PFSK-1 (cell line): ENCODE measurements around the gene VARS1.

Source experiments
- POLR2AphosphoS5 ChIP-seq: IDR thresholded peaks from 2 replicates; pipeline ENCODE4 v1.6.1; 2012; ENCODE audit warnings: low read depth, mild to moderate bottlenecking, control low read depth, low read length, moderate library complexity
- TF ChIP-seq, protein P1 (sequence below), 2 experiments: IDR thresholded peaks; 2 replicates each; pipeline versions ENCODE4 v1.6.1 to v1.8.0; 2011 to 2012; ENCODE audit warnings: low read depth in 2 of 2, low read length in 2 of 2, control low read depth in 1 of 2, inconsistent platforms in 1 of 2, mild to moderate bottlenecking in 1 of 2, moderate library complexity in 1 of 2; ENCODE audit not compliant: insufficient read depth in 1 of 2

DNA sequence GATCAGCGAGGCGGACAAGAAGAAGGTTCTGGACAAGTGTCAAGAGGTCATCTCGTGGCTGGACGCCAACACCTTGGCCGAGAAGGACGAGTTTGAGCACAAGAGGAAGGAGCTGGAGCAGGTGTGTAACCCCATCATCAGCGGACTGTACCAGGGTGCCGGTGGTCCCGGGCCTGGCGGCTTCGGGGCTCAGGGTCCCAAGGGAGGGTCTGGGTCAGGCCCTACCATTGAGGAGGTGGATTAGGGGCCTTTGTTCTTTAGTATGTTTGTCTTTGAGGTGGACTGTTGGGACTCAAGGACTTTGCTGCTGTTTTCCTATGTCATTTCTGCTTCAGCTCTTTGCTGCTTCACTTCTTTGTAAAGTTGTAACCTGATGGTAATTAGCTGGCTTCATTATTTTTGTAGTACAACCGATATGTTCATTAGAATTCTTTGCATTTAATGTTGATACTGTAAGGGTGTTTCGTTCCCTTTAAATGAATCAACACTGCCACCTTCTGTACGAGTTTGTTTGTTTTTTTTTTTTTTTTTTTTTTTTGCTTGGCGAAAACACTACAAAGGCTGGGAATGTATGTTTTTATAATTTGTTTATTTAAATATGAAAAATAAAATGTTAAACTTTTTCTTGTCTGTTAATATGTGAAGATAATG lies 34.2 kb upstream of the VARS1 start:
- TF ChIP-seq POLR2AphosphoS5, result no peak
- TF ChIP-seq, protein P1, sequence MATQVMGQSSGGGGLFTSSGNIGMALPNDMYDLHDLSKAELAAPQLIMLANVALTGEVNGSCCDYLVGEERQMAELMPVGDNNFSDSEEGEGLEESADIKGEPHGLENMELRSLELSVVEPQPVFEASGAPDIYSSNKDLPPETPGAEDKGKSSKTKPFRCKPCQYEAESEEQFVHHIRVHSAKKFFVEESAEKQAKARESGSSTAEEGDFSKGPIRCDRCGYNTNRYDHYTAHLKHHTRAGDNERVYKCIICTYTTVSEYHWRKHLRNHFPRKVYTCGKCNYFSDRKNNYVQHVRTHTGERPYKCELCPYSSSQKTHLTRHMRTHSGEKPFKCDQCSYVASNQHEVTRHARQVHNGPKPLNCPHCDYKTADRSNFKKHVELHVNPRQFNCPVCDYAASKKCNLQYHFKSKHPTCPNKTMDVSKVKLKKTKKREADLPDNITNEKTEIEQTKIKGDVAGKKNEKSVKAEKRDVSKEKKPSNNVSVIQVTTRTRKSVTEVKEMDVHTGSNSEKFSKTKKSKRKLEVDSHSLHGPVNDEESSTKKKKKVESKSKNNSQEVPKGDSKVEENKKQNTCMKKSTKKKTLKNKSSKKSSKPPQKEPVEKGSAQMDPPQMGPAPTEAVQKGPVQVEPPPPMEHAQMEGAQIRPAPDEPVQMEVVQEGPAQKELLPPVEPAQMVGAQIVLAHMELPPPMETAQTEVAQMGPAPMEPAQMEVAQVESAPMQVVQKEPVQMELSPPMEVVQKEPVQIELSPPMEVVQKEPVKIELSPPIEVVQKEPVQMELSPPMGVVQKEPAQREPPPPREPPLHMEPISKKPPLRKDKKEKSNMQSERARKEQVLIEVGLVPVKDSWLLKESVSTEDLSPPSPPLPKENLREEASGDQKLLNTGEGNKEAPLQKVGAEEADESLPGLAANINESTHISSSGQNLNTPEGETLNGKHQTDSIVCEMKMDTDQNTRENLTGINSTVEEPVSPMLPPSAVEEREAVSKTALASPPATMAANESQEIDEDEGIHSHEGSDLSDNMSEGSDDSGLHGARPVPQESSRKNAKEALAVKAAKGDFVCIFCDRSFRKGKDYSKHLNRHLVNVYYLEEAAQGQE (IDR thresholded peaks at IDR 0.05; ENCODE audit: insufficient read depth in 1 of 2, low read depth in 2 of 2, low read length in 2 of 2), result no peak
